Measurements from ENCODE around the gene ZNF700.
"Not testable (repeated sequence)": the region's sequence is repeated elsewhere in the genome, so short reads cannot be mapped to it uniquely, and the experiment has no call there.

GRCh38 chr19:11911937-11912336 is 13.0 kb upstream of the ZNF700 start:
- TF ChIP-seq, protein P1, sequence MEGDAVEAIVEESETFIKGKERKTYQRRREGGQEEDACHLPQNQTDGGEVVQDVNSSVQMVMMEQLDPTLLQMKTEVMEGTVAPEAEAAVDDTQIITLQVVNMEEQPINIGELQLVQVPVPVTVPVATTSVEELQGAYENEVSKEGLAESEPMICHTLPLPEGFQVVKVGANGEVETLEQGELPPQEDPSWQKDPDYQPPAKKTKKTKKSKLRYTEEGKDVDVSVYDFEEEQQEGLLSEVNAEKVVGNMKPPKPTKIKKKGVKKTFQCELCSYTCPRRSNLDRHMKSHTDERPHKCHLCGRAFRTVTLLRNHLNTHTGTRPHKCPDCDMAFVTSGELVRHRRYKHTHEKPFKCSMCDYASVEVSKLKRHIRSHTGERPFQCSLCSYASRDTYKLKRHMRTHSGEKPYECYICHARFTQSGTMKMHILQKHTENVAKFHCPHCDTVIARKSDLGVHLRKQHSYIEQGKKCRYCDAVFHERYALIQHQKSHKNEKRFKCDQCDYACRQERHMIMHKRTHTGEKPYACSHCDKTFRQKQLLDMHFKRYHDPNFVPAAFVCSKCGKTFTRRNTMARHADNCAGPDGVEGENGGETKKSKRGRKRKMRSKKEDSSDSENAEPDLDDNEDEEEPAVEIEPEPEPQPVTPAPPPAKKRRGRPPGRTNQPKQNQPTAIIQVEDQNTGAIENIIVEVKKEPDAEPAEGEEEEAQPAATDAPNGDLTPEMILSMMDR (IDR thresholded peaks at IDR 0.05; ENCODE audit: low read length) = not testable (repeated sequence)
- not testable (repeated sequence) for TF ChIP-seq EZH2 (IDR thresholded peaks at IDR 0.05; ENCODE audit: borderline replicate concordance, low read length)

All from OCI-LY1 (cell line).